ENCODE results near the gene FARP1. TPM values are rescaled to one million over a fixed set of nuclear protein-coding genes. Genes with fewer than 3 reads are reported as not detected.

FARP1 gene
- total RNA-seq, 2 experiments from 2014 or later, result not detected

GRCh38 chr13:98445340-98446233 is 302.7 kb downstream of the FARP1 start:
- Histone ChIP-seq H3K4me3 (ENCODE audit: low read depth, low read length, poor library complexity, severe bottlenecking) (no peak overlapping the region), H3K9me2 (ENCODE audit: insufficient read depth, low read length) (no peaks in the 10 kb centered on the region), H3K4me2 (ENCODE audit: low read length) (peak overlapping the region; percentile 47), H3K9me3 (ENCODE audit: low read length) (no peaks in the 10 kb centered on the region), H3K79me2 (ENCODE audit: insufficient read depth, low read depth, low read length) (no peaks in the 10 kb centered on the region), H3K4me1 (ENCODE audit: insufficient read depth, low read length, poor library complexity, severe bottlenecking) (peaks cover 20% of the 10 kb centered on the region), H3K27ac (ENCODE audit: low read depth, low read length, poor library complexity, severe bottlenecking) (no peak overlapping the region), H3K36me3 (ENCODE audit: insufficient read depth, low read length) (no peaks in the 10 kb centered on the region), H2AFZ (ENCODE audit: low read length) (no peak overlapping the region; the same call in 1 of the 2 replicates), H4K20me1 (ENCODE audit: insufficient read depth, low read length) (no peaks in the 10 kb centered on the region)
- TF ChIP-seq CTCF (conservative IDR thresholded peaks at IDR 0.05; ENCODE audit: low read length), result peak; percentile 75
- TF ChIP-seq EZH2phosphoT487 (IDR thresholded peaks at IDR 0.05; ENCODE audit: borderline replicate concordance, low read depth, low read length), result no peak
- POLR2A ChIA-PET, result interaction anchor here (0.6 kb wide), 2 partner anchors 210 to 580 kb away, joined by 3 read pairs; no protein-coding TSS in a partner anchor
- intact Hi-C loops (cut with micrococcal nuclease; ENCODE audit: unreplicated experiment), result loop anchor here (1.0 to 5.0 kb wide), 5 partner anchors 42 to 397 kb away; no protein-coding TSS in a partner anchor
- DNase-seq (ENCODE audit: low spot score), result peak; percentile 67
- CTCF ChIA-PET (ENCODE audit: unreplicated experiment), result interaction anchor here (1.0 kb wide), 2 partner anchors 11 to 208 kb away, joined by 3 to 6 read pairs; no protein-coding TSS in a partner anchor
- no TSS peak for BruUV-seq (replicated peaks)

- TF ChIP-seq EZH2phosphoT487 (IDR thresholded peaks at IDR 0.05; ENCODE audit: borderline replicate concordance, low read depth, low read length) (no peak), CTCF (conservative IDR thresholded peaks at IDR 0.05; ENCODE audit: low read length) (no peak)
- POLR2A ChIA-PET, result no interaction called here
- Histone ChIP-seq H3K4me2 (ENCODE audit: low read length) (no peak overlapping the region), H2AFZ (ENCODE audit: low read length) (no peak overlapping the region), H3K27ac (ENCODE audit: low read depth, low read length, poor library complexity, severe bottlenecking) (no peak overlapping the region), H3K9me2 (ENCODE audit: insufficient read depth, low read length) (no peaks in the 10 kb centered on the region), H3K4me1 (ENCODE audit: insufficient read depth, low read length, poor library complexity, severe bottlenecking) (peaks cover 26% of the 10 kb centered on the region), H3K4me3 (ENCODE audit: low read depth, low read length, poor library complexity, severe bottlenecking) (no peak overlapping the region), H4K20me1 (ENCODE audit: insufficient read depth, low read length) (no peaks in the 10 kb centered on the region), H3K79me2 (ENCODE audit: insufficient read depth, low read depth, low read length) (no peaks in the 10 kb centered on the region), H3K36me3 (ENCODE audit: insufficient read depth, low read length) (no peaks in the 10 kb centered on the region), H3K9me3 (ENCODE audit: low read length) (no peaks in the 10 kb centered on the region)
- CTCF ChIA-PET (ENCODE audit: unreplicated experiment), result interaction anchor here (0.6 kb wide), 1 partner anchor 494 kb away, joined by 3 read pairs; no protein-coding TSS in a partner anchor
- no peak for DNase-seq (ENCODE audit: low spot score)
- no TSS peak for BruUV-seq (replicated peaks)
- intact Hi-C loops (cut with micrococcal nuclease; ENCODE audit: unreplicated experiment), result loop anchor here (5.0 kb wide), 3 partner anchors 41 to 396 kb away; no protein-coding TSS in a partner anchor
These were observed 303.3 kb downstream of the FARP1 start for GRCh38 chr13:98446234-98446621.
